NCI-H1694 treated with DMSO at 0.1 percent for 48 hours (cell line): Measurements from ENCODE around the gene SKIL.

Source experiments
- DNase-seq: peaks from one replicate; lab custom pipeline; 2025; lab: John Stamatoyannopoulos, UW

The SKIL gene

GRCh38 chr3:170397685-170398084 lies 40.2 kb downstream of the SKIL start:
- DNase-seq: no peak

- DNase-seq: no peak
Measured at GRCh38 chr3:170405101-170405500, 47.6 kb downstream of the SKIL start.

- DNase-seq: peak; percentile 25
Measured at GRCh38 chr3:170410428-170411029, 53.0 kb downstream of the SKIL start.

- DNase-seq: no peak
Measured at GRCh38 chr3:170413291-170413690, 55.8 kb downstream of the SKIL start.

GRCh38 chr3:170414202-170414663 lies 56.7 kb downstream of the SKIL start:
- peak; percentile 93 for DNase-seq

GRCh38 chr3:170417090-170417489 lies 59.6 kb downstream of the SKIL start:
- no peak for DNase-seq

GRCh38 chr3:170418422-170419398 lies 61.2 kb downstream of the SKIL start, which contains the start of gene CLDN11:
Gene CLDN11, plus strand, starts transcription at chr3:170418868. Its CDS starts 199 bp downstream, at chr3:170419067.
- DNase-seq: no peak

GRCh38 chr3:170419557-170420087 lies 62.1 kb downstream of the SKIL start:
- DNase-seq: no peak

GRCh38 chr3:170420307-170420821 lies 62.8 kb downstream of the SKIL start:
- DNase-seq: no peak

GRCh38 chr3:170421111-170421641 lies 63.7 kb downstream of the SKIL start:
- no peak for DNase-seq

- no peak for DNase-seq
Measured at GRCh38 chr3:170421758-170422157, 64.2 kb downstream of the SKIL start.

- no peak for DNase-seq
Measured at GRCh38 chr3:170423001-170423615, 65.6 kb downstream of the SKIL start.

- no peak for DNase-seq
Measured at GRCh38 chr3:170424879-170425278, 67.4 kb downstream of the SKIL start.

GRCh38 chr3:170425491-170426239 lies 68.2 kb downstream of the SKIL start:
- no peak for DNase-seq

- DNase-seq: no peak
Measured at GRCh38 chr3:170426240-170426797, 68.8 kb downstream of the SKIL start.

- DNase-seq: no peak
Measured at GRCh38 chr3:170428095-170428494, 70.6 kb downstream of the SKIL start.

GRCh38 chr3:170429050-170429449 lies 71.5 kb downstream of the SKIL start:
- no peak for DNase-seq

- no peak for DNase-seq
Measured at GRCh38 chr3:170431054-170431453, 73.5 kb downstream of the SKIL start.

GRCh38 chr3:170432416-170432815 lies 74.9 kb downstream of the SKIL start:
- DNase-seq: no peak

GRCh38 chr3:170436697-170437096 lies 79.2 kb downstream of the SKIL start:
- DNase-seq: no peak

- DNase-seq: no peak
Measured at GRCh38 chr3:170437176-170437575, 79.7 kb downstream of the SKIL start.
